Coronary artery (tissue), 2 donors: ENCODE measurements around the gene CCDC88B.

Experiments used
- DNase-seq: peaks from one replicate; pipeline ENCODE4 v3.0.0-alpha.2; 2017; ENCODE audit warnings: low spot score
- H3K27ac ChIP-seq, 2 donors: fragments of 200-600 bp; sonication (generic); one replicate each; pipeline ENCODE4 v1.5.1; 2016 to 2019
- H3K4me3 ChIP-seq: fragments of 200-600 bp; sonication (generic); 2 replicates; pipeline ENCODE4 v1.5.1; 2016; ENCODE audit warnings: mild to moderate bottlenecking, moderate library complexity
- TF ChIP-seq, protein P1 (sequence below): fragments of 200-600 bp; sonication (generic); IDR thresholded peaks from one replicate; pipeline ENCODE4 v1.5.1; 2019; ENCODE audit warnings: antibody characterized with exemption

Gene CCDC88B

DNA sequence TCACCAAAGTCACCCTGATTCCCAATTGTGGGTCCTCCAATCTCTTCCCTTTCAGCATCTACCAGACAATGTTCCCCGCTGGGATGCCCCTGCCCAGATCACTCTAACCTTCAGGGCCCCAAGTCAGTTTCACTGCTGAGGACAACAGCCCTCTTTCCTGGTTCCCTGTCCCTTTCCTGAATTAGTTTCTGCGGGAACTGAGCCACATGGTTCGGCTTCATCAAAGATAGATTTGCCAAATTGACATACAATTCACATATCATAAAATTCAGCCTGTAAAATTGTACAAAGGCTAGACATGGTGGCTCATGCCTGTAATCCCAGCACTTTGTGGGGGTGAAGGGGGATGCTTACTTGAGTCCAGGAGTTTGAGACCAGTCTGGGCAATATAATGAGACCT is 12.0 kb upstream of the CCDC88B start:
- H3K4me3 ChIP-seq, result no peak overlapping the region
- no peak for DNase-seq
- H3K27ac ChIP-seq, result no peak overlapping the region
- TF ChIP-seq, protein P1, sequence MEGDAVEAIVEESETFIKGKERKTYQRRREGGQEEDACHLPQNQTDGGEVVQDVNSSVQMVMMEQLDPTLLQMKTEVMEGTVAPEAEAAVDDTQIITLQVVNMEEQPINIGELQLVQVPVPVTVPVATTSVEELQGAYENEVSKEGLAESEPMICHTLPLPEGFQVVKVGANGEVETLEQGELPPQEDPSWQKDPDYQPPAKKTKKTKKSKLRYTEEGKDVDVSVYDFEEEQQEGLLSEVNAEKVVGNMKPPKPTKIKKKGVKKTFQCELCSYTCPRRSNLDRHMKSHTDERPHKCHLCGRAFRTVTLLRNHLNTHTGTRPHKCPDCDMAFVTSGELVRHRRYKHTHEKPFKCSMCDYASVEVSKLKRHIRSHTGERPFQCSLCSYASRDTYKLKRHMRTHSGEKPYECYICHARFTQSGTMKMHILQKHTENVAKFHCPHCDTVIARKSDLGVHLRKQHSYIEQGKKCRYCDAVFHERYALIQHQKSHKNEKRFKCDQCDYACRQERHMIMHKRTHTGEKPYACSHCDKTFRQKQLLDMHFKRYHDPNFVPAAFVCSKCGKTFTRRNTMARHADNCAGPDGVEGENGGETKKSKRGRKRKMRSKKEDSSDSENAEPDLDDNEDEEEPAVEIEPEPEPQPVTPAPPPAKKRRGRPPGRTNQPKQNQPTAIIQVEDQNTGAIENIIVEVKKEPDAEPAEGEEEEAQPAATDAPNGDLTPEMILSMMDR, result no peak

DNA sequence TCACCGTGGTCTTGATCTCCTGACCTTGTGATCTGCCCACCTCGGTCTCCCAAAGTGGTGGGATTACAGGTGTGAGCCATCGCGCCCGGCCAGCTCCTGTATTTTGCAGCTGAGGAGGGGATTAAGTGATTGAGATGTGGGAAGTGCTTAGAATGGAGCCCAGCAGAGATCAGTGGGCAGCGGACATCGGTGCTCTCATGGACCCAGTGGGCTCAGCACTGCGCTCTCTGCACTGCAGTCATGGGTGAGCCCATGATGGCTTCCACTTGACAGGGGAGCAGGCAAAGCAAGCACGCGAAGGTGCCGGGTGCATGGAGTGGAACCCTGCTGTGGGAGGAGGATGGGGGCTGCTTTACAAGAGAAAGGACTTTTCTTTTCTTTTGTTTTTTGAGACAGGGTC is 9.1 kb upstream of the CCDC88B start:
- Histone ChIP-seq H3K4me3 (no peak overlapping the region), H3K27ac (no peak overlapping the region)
- TF ChIP-seq, protein P1, result no peak
- no peak for DNase-seq

DNA sequence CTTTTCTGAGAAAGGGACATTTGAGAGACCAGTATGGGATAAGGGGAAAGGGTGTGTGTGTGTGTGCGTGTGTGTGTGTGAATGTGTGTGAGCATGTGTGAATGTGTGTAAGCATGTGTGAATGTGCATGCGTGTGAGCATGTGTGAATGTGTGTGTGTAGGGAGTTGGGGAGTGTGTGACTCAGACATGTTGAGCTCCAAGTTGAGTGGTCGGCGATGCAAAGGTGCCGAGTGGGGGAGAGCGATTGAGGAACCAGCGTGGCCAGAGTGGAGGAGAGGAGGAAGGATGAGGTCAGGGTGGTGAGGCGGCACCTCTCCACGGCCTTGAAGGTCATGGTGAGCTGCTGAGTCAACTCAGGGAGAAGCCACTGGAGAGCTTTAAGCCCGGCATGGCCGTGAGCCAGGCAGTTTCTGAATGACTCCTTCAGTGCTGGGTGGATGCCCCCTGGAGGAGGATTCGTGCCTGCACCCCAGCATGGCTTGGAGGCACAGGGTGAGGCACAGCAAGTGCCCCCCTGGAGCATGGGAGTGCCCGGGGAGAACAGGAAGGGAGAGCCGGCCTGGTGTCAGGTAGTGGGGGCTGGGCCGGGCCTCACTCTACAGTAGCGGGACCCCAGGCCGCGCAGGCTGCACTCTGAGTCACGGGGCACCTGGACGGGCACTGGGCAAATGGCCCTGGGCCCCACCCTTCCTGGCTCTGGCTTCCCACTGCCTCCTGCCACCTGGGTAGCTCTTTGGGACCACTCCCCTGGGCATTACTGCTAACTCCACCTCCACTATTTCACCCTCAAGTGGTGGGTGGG is 8.2 kb upstream of the CCDC88B start:
- no peak overlapping the region for H3K27ac ChIP-seq

DNA sequence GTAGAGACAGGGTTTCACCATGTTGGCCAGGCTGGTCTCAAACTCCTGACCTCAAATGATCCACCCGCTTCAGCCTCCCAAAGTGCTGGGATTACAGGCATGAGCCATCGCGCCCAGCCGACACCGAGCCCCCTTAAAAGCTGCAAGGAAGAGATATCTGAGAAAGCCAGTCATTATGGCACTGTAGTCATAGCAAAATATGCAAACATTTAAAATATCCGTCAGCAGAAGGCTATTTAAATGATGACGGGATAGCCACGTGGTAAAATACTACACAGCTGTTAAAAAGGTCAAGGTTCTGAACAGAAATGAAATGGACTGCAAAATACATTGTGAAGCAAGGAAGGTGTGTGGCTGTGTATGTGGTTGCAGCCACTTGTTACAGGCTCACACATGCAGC is 6.4 kb upstream of the CCDC88B start:
- DNase-seq, result no peak
- no peak overlapping the region for H3K27ac ChIP-seq
- TF ChIP-seq, protein P1, result no peak

More for the DNA sequence above, 8.2 kb upstream of the CCDC88B start:
- DNase-seq, result no peak
- no peak overlapping the region for H3K4me3 ChIP-seq
- TF ChIP-seq, protein P1, result no peak

DNA sequence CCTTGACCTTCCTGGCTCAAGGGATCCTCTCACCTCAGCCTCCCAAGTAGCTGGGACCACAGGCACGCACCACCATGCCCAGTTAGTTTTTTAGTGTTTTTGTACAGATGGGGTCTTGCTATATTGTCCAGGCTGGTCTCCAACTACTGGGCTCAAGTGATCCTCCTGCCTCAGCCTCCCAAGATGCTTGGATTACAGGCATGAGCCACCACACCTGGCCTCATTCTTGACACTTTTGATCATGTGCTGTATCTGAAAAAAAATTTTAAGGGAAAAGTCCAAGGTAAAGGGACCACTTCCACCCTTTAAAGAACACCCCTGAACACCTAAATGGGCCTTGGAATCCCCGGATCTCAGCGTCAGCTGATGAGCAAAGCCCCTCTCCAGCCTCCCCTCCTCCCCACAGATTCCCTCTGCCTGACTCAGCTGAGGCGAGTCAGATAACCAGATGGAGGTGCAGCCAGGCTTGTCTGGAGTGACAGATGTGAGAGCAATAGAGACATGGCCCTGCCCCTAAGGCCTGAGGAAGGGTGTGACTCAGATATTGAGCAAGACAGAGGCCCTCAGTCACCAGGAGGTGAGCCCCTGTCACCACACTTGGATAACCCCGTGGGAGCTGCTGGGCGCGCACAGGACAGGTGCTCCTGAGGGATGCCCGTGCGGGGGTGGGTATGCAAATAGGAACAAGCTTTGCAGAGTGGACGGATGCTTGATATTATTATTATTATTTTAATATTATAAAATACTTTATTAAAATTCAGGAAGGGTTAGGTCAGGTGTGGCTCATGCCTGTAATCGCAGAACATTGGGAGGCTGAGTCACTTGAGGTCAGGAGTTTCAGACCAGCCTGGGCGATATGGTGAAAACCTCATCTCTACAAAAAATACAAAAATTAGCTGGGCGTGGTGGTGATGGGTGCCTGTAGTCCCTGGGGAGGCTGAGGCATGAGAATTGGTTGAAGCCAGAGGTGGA is 5.0 kb upstream of the CCDC88B start:
- DNase-seq, result no peak
- Histone ChIP-seq H3K4me3 (no peak overlapping the region), H3K27ac (no peak overlapping the region)
- TF ChIP-seq, protein P1, result no peak

More for the DNA sequence above, 6.4 kb upstream of the CCDC88B start:
- H3K4me3 ChIP-seq, result no peak overlapping the region

DNA sequence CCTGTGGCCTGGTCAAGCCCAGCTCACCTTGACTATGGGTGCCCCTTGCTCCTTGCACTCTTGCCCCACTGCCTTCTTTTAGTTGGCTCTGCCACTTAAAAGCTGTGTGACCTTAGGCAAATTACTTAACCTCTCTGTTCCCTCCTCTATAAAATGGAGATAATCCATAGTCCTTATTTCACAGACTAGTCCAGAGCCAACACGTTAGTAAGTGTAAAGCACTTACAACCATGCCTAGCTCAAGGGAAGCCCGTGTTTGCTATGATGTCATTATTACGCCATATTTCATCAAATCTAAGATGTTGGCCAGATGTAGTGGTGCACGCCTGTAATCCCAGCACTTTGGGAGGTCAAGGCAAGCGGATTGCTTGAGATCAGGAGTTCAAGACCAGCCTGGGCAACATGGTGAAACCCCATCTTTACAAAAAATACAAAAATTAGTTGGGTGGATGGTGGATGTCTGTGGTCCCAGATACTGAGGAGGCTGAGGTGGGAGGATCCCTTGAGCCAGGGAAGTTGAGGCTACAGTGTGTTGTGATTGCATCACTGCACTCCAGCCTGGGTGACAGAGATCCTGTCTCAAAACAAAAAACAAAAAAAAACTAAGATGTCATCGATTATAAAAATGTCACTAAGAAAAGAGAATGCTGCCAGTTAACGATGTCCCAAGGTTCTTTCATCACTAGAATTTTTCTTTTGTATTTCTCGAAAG is 2.3 kb upstream of the CCDC88B start:
- H3K27ac ChIP-seq, result no peak overlapping the region
- TF ChIP-seq, protein P1, result no peak
- H3K4me3 ChIP-seq, result no peak overlapping the region
- DNase-seq, result no peak
